Peyer's patch (tissue), 4 donors: ENCODE measurements around the gene PTPRC.

Experiments used
- CTCF ChIP-seq, 6 experiments: fragments of 450-650 bp in 4 of 6; fragments of 200-600 bp in 2 of 6; sonication (generic) in 1 of 6; IDR thresholded peaks; one replicate each; pipeline ENCODE4 v1.5.1; 2017 to 2019; ENCODE audit warnings: antibody characterized with exemption in 6 of 6, mild to moderate bottlenecking in 3 of 6, moderate library complexity in 1 of 6
- POLR2A ChIP-seq, 2 donors: fragments of 450-650 bp; IDR thresholded peaks; one replicate each; pipeline ENCODE4 v1.5.1; 2017; ENCODE audit warnings: antibody characterized with exemption in 2 of 2, mild to moderate bottlenecking in 2 of 2, moderate library complexity in 2 of 2

GRCh38 chr1:198660341-198661261 lies 21.8 kb downstream of the PTPRC start:
- no peak for TF ChIP-seq CTCF (IDR thresholded peaks at IDR 0.05)
- no peak for TF ChIP-seq POLR2A (IDR thresholded peaks at IDR 0.05)
